GM21576 (cell line): ENCODE data around the gene LHPP.

ENCODE experiments used
- ATAC-seq: cut with Tn5 transposase; IDR thresholded peaks from one replicate; pipeline ENCODE4 v1.9.1; 2021; ENCODE audit warnings: mild to moderate bottlenecking, moderate library complexity; ENCODE audit not compliant: unreplicated experiment

Gene LHPP

GRCh38 chr10:124495162-124495561 is 33.5 kb downstream of the LHPP start:
- no peak for ATAC-seq

- ATAC-seq, result no peak
These were observed 34.1 kb downstream of the LHPP start for GRCh38 chr10:124495725-124496124.

- no peak for ATAC-seq
These were observed 34.5 kb downstream of the LHPP start for GRCh38 chr10:124496150-124496549.

GRCh38 chr10:124496620-124497019 is 35.0 kb downstream of the LHPP start:
- ATAC-seq, result no peak

GRCh38 chr10:124497196-124497881 is 35.7 kb downstream of the LHPP start:
- ATAC-seq, result no peak

- ATAC-seq, result no peak
These were observed 36.4 kb downstream of the LHPP start for GRCh38 chr10:124498056-124498455.

- no peak for ATAC-seq
These were observed 39.1 kb downstream of the LHPP start for GRCh38 chr10:124500757-124501156.

GRCh38 chr10:124504711-124505110 is 43.1 kb downstream of the LHPP start:
- no peak for ATAC-seq

- ATAC-seq, result no peak
These were observed 43.7 kb downstream of the LHPP start for GRCh38 chr10:124505279-124505678.

GRCh38 chr10:124508070-124508667 is 46.5 kb downstream of the LHPP start:
- ATAC-seq, result no peak

GRCh38 chr10:124508907-124509454 is 47.4 kb downstream of the LHPP start:
- ATAC-seq, result no peak

GRCh38 chr10:124509880-124510632 is 48.4 kb downstream of the LHPP start:
- ATAC-seq, result no peak

GRCh38 chr10:124510759-124511158 is 49.1 kb downstream of the LHPP start:
- no peak for ATAC-seq

- no peak for ATAC-seq
These were observed 49.8 kb downstream of the LHPP start for GRCh38 chr10:124511205-124512039.

GRCh38 chr10:124512040-124512428 is 50.4 kb downstream of the LHPP start:
- ATAC-seq, result no peak

GRCh38 chr10:124512600-124512999 is 51.0 kb downstream of the LHPP start:
- ATAC-seq, result no peak

- no peak for ATAC-seq
These were observed 53.8 kb downstream of the LHPP start for GRCh38 chr10:124515244-124515970.

- no peak for ATAC-seq
These were observed 54.6 kb downstream of the LHPP start for GRCh38 chr10:124516181-124516580.

GRCh38 chr10:124516746-124517397 is 55.2 kb downstream of the LHPP start:
- ATAC-seq, result no peak

- no peak for ATAC-seq
These were observed 55.8 kb downstream of the LHPP start for GRCh38 chr10:124517461-124517860.
